Hematopoietic multipotent progenitor cell treated with erythropoietin and hydrocortisone succinate and interleukin-3 and kit ligand, for 4 days (in vitro differentiated cells): ENCODE results near the gene SLC7A10.
A peak's percentile ranks its signal among the peaks of the same experiment; 100 is the strongest.

ENCODE experiments used
- DNase-seq: peaks from one replicate; pipeline ENCODE4 v3.0.0-alpha.2; 2015

Gene SLC7A10

GRCh38 chr19:33254245-33254824 lies 28.7 kb upstream of the SLC7A10 start:
- DNase-seq = no peak

- no peak for DNase-seq
Measured at GRCh38 chr19:33252971-33253370, 27.3 kb upstream of the SLC7A10 start.

DNA sequence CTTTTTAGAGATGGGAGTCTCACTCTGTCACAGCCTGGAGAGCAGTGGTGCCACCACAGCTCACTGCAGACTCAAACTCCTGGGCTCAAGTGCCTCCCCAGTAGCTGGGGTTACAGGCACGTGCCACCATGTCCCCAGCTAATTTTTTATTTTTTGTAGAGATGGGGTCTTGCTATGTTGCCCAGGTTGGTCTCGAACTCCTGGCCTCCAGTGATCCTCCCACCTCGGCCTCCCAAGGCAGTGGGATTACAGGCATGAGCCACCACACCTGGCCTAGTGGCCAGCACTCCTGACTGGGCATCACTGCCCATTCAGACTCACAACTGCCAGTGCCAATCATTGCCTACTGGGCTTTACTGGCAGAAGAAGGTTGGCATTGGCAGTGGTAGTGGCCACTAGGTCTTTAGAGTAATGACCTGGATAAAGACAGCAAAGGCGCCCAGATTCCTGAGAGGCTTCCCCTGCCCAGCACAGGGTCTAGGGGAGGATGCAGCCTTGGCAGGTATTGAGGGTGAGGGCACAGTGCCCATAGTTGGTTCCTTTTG lies 26.8 kb upstream of the SLC7A10 start:
- no peak for DNase-seq

DNA sequence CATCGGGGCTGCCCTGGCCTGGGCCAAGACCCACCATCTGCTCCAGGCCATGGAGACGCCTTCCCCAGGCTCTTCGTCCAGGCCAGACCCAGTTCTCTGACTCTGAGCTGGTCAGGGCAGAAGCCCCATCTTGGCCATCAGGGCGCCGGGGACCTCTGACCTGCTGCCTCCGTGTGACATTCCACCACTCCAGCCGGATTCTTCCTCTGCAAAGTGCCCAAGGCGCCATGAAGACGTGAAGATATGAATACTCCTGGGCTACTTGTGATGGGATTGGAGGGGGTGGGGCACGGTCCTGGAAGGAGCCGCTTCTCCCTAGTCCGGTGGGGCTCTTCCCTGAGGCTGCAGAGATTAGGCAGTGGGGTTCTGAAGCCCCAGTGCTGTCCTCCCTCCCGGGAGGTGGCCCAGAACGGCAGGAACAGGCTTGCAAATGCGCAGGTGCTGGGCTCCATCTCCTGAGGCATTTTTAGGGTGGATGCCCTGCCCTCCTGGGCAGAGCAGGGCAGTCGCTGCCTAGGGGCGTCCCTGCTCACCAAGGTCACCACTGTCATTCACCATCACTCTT lies 26.0 kb upstream of the SLC7A10 start:
- no peak for DNase-seq

DNA sequence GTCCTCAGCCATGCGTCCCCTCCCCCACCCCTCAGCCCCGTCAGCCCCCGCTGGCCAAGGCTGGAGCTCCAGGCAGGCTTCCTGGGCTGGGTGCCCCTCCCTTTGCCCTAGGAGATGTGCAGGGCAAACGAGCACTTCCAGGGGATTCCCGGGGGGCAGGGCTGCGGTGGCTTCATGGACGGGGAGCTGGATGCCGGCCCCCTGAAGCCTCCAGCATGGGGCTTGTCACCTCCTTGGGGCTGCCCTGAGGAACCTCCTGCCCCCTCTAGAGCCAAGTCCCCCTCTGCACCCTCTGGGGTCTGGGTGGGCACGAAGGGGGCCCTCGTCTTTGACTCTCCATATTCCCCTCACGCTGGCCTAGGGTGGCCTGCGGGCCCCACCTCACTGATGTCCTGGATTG lies 25.4 kb upstream of the SLC7A10 start:
- no peak for DNase-seq

GRCh38 chr19:33250500-33250899 lies 24.9 kb upstream of the SLC7A10 start:
- no peak for DNase-seq

GRCh38 chr19:33249740-33250366 lies 24.2 kb upstream of the SLC7A10 start:
- no peak for DNase-seq

GRCh38 chr19:33248954-33249613 lies 23.4 kb upstream of the SLC7A10 start:
- DNase-seq = peak; percentile 80

GRCh38 chr19:33248553-33248953 lies 22.9 kb upstream of the SLC7A10 start:
- DNase-seq = no peak

DNA sequence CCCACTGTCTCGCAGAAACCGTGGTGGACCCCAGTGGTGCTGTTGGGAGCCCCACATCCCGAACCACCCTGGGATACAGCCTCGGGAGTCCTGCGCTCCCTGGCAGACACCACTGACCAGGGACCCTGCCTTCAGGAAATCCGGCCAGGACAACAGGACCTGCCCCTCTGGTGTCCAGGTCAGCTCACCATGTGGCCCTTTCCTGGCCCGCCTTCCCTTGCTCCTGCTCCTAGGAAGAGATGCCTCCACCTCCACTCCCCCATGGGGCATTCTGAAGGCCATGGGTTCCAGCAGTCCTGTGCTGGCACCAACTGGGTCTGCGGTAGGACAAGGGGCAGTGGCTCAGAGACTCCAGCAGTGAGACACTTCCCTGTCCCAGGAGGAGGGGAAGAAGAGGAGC lies 22.5 kb upstream of the SLC7A10 start:
- DNase-seq = no peak

GRCh38 chr19:33247441-33247819 lies 21.8 kb upstream of the SLC7A10 start:
- DNase-seq = no peak

- DNase-seq = no peak
Measured at GRCh38 chr19:33246709-33247440, 21.2 kb upstream of the SLC7A10 start.

DNA sequence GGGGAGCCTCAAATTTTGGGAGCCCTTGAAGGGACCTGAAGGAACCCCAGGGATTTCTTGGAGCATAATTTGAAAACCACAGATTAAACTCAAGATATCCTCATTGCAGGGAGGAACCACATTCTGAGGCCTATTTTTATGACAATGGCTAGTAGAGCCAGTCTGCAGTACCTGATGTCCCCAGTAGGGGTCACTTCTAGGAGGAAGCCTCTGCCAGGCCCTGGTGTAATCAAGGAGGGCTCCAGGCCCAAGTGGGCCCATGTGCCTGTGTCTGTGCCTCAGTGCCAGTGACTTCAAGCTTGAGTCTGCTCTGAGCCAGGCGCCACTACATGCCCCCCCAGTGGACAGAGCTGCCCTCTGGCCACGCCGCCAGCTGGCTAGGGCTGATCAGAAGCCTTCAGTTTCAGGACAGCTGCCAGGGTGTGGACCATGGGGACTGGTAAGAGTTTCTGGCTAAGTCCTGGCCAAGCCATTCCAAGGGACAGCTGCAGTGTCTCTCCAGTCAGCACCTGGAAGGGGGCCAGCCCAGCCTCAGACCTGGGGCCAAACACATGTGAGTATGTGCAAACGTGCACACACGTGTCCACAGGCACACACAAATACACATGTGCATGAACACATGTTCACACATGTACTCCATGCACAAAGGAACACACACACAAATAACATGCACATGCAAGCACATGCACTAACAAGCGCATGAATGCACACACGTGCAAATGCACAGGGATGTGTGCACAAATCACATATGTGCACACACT lies 20.5 kb upstream of the SLC7A10 start:
- DNase-seq = peak; percentile 42

GRCh38 chr19:33242911-33243310 lies 17.3 kb upstream of the SLC7A10 start:
- no peak for DNase-seq

GRCh38 chr19:33242131-33242530 lies 16.5 kb upstream of the SLC7A10 start:
- no peak for DNase-seq

DNA sequence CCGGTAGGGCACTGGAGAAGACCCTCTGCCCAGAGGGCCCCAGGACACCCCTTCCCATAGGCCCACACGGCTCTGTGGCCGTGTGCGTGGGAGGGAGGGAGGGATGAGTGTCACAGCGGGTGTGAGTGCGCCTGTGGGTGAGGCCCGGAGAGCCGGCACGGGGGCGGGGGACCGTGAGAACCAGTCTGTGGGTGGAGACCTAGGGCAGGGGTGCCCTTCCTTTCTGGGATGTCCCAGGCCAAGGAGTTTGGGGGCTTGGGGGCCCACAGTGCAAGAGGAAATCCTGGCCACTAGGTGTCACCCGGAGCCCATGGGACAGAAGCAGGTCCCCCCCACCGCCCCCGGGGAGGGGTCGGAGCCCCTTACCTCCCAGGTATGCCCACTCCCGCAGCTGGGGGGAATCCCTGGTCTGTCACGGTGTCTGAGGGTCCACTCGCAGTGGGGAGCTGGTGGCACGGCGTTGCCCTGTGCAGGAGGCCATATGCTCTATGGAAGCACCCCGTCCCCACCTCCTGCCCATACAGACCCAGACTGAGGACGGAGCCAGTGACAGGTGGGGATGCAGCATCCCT lies 16.0 kb upstream of the SLC7A10 start:
- DNase-seq = peak; percentile 53

DNA sequence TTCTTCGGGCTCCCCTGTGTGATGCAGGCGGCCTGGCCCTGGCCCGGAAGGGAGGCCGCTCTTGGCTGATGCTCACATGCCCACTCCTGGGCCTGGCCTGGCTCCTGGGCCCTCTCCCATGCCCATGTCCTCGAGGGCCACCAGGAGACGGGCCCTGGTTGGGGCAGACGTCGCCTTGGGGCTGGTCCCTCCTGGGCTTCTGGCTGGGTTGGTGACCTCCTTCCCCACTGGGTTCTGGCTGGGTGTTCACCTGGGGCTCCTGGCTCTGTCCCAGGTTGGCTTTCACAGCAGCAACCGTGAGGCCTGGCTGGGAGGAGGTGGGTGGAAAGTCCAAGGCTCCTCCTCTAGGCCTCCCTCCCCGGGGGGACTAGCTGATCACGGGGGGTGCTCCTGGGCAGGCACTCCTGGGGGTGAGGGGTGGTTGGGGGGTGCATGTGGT lies 15.5 kb upstream of the SLC7A10 start:
- DNase-seq = no peak

DNA sequence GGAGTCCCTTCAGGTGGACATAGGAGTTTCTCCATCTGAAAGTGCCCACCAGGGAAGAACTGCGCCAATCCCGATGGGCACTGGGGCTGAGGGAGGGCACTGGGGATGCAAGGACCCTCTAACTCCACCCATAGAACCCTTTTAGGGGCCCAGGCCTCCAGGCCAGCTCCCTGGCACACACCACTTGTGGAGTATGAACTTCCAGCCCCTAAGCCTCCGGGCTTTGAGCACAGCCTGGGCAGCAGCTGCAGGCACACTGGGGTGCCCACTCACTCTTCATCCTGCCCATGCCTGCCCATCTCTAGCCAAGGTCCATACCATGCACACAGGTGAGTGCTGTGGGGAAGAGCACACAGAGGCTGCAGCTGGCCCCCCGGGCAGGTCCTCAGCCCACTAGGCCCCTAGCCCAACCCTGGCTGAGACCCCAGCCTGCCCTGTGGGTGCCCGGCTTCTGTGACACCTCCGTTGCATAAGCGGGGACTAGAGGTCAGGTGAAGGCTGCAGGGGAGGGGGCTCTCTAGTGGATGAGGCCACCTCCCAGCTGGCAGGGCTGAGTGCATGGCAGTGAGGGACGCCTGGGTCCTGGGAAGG lies 14.6 kb upstream of the SLC7A10 start:
- no peak for DNase-seq

DNA sequence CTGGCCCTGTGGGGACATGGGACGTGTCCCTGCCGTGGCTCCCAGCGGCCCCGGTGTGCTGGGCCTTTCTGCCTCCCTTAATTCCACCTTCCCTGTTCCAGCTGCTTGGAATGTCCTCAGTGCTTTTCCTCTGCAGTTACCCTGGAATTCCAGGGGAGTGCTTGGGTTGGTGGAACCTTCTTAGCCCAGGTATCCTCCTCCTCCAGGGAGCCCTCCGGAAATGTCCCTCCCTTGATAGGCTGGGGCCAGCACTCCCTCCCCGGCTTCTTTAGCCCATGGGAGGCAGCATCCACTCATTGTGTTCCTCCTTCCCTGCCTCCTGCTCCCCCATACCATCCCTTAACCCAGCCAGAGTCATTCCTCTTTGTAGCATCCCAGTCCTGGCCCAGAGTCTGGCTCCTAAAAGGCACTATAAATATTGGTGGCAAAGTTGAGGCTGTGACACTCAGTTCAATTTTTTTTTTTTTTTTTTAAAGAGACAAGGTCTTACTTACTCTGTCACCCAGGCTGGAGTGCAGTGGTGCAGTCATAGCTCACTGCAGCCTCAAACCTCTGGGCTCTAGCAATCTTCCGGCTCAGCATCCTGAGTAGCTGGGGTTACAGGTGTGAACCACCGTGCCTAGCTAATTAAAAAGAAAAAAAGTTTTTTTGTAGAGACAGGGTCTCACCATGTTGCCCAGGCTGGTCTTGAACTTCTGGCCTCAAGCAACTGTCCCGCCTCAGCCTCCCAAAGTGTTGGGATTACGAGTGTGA lies 13.7 kb upstream of the SLC7A10 start:
- no peak for DNase-seq

GRCh38 chr19:33238481-33239149 lies 13.0 kb upstream of the SLC7A10 start:
- no peak for DNase-seq
